ACC112 (cell line): ENCODE data around the gene POC5.

ENCODE experiments used
- H2AFZ ChIP-seq: fragments of 200-600 bp; sonication (generic); one replicate; pipeline ENCODE4 v1.6.0; 2017; ENCODE audit warnings: antibody characterized with exemption, low read length; ENCODE audit not compliant: unreplicated experiment
- H3K27ac ChIP-seq: fragments of 200-600 bp; sonication (generic); 2 replicates; pipeline ENCODE4 v1.5.1; 2014; ENCODE audit warnings: low read depth, mild to moderate bottlenecking, antibody characterized with exemption, low read length, moderate library complexity
- H3K27me3 ChIP-seq: fragments of 200-600 bp; sonication (generic); 2 replicates; pipeline ENCODE4 v1.6.1; 2014; ENCODE audit warnings: mild to moderate bottlenecking, antibody characterized with exemption, low read length, moderate library complexity, mixed read lengths; ENCODE audit not compliant: insufficient read depth
- H3K36me3 ChIP-seq: fragments of 200-600 bp; sonication (generic); 2 replicates; pipeline ENCODE4 v1.6.1; 2016; ENCODE audit warnings: mild to moderate bottlenecking, antibody characterized with exemption, low read length, moderate library complexity, mixed read lengths; ENCODE audit not compliant: insufficient read depth
- H3K4me1 ChIP-seq: fragments of 200-600 bp; sonication (generic); one replicate; pipeline ENCODE4 v1.6.1; 2016; ENCODE audit warnings: low read length, mixed read lengths; ENCODE audit not compliant: insufficient read depth, unreplicated experiment, control insufficient read depth
- H3K4me3 ChIP-seq: fragments of 200-600 bp; sonication (generic); 2 replicates; pipeline ENCODE4 v1.5.1; 2014; ENCODE audit warnings: mild to moderate bottlenecking, low read depth, low read length
- H3K79me2 ChIP-seq: fragments of 200-600 bp; sonication (generic); one replicate; pipeline ENCODE4 v1.6.0; 2016; ENCODE audit warnings: low read length; ENCODE audit not compliant: control insufficient read depth, unreplicated experiment, insufficient read depth

Gene POC5

GRCh38 chr5:75662061-75662460 is 55.2 kb downstream of the POC5 start:
- H3K27ac ChIP-seq, result no peak overlapping the region
- H3K36me3 ChIP-seq, result no peaks in the 10 kb centered on the region
- H3K4me3 ChIP-seq, result no peak overlapping the region
- no peaks in the 10 kb centered on the region for H3K4me1 ChIP-seq
- H3K27me3 ChIP-seq, result no peaks in the 10 kb centered on the region
- no peaks in the 10 kb centered on the region for H3K79me2 ChIP-seq
- H2AFZ ChIP-seq, result no peak overlapping the region

GRCh38 chr5:75660678-75661465 is 56.4 kb downstream of the POC5 start:
- Histone ChIP-seq H3K27ac (no peak overlapping the region), H3K4me3 (no peak overlapping the region), H3K79me2 (no peaks in the 10 kb centered on the region), H2AFZ (no peak overlapping the region), H3K36me3 (no peaks in the 10 kb centered on the region), H3K27me3 (no peaks in the 10 kb centered on the region), H3K4me1 (peaks cover 3% of the 10 kb centered on the region)

- H3K4me1 ChIP-seq, result peaks cover 3% of the 10 kb centered on the region
- no peak overlapping the region for H2AFZ ChIP-seq
- no peak overlapping the region for H3K27ac ChIP-seq
- no peaks in the 10 kb centered on the region for H3K79me2 ChIP-seq
- no peaks in the 10 kb centered on the region for H3K36me3 ChIP-seq
- H3K27me3 ChIP-seq, result no peaks in the 10 kb centered on the region
- H3K4me3 ChIP-seq, result no peak overlapping the region
These were observed 57.3 kb downstream of the POC5 start for GRCh38 chr5:75659791-75660450.

GRCh38 chr5:75656311-75657003 is 60.8 kb downstream of the POC5 start:
- peak overlapping the region; percentile 77 for H3K4me3 ChIP-seq

GRCh38 chr5:75654693-75655295 is 62.4 kb downstream of the POC5 start:
- Histone ChIP-seq H3K27me3 (no peaks in the 10 kb centered on the region), H3K4me1 (peaks cover 3% of the 10 kb centered on the region), H3K4me3 (no peak overlapping the region), H2AFZ (no peak overlapping the region), H3K36me3 (no peaks in the 10 kb centered on the region), H3K27ac (no peak overlapping the region), H3K79me2 (no peaks in the 10 kb centered on the region)

More at GRCh38 chr5:75656311-75657003, 60.8 kb downstream of the POC5 start:
- H3K79me2 ChIP-seq, result no peaks in the 10 kb centered on the region
- H3K36me3 ChIP-seq, result no peaks in the 10 kb centered on the region
- peak overlapping the region; percentile 24 for H3K27ac ChIP-seq
- peaks cover 3% of the 10 kb centered on the region for H3K4me1 ChIP-seq
- H2AFZ ChIP-seq, result peak overlapping the region; percentile 91
- no peaks in the 10 kb centered on the region for H3K27me3 ChIP-seq

GRCh38 chr5:75653521-75653920 is 63.7 kb downstream of the POC5 start:
- Histone ChIP-seq H3K36me3 (no peaks in the 10 kb centered on the region), H3K4me1 (peaks cover 3% of the 10 kb centered on the region), H3K27ac (no peak overlapping the region), H2AFZ (no peak overlapping the region), H3K79me2 (no peaks in the 10 kb centered on the region), H3K27me3 (no peaks in the 10 kb centered on the region), H3K4me3 (no peak overlapping the region)

- no peaks in the 10 kb centered on the region for H3K27me3 ChIP-seq
- H3K36me3 ChIP-seq, result no peaks in the 10 kb centered on the region
- no peak overlapping the region for H2AFZ ChIP-seq
- H3K79me2 ChIP-seq, result no peaks in the 10 kb centered on the region
- no peak overlapping the region for H3K4me3 ChIP-seq
- H3K4me1 ChIP-seq, result peaks cover 3% of the 10 kb centered on the region
- no peak overlapping the region for H3K27ac ChIP-seq
These were observed 65.5 kb downstream of the POC5 start for GRCh38 chr5:75651575-75652238.

GRCh38 chr5:75648712-75649111 is 68.5 kb downstream of the POC5 start:
- H3K79me2 ChIP-seq, result no peaks in the 10 kb centered on the region
- no peaks in the 10 kb centered on the region for H3K4me1 ChIP-seq
- no peak overlapping the region for H3K4me3 ChIP-seq
- no peaks in the 10 kb centered on the region for H3K36me3 ChIP-seq
- no peak overlapping the region for H2AFZ ChIP-seq
- no peaks in the 10 kb centered on the region for H3K27me3 ChIP-seq
- H3K27ac ChIP-seq, result no peak overlapping the region

- no peak overlapping the region for H3K4me3 ChIP-seq
- H3K27me3 ChIP-seq, result no peaks in the 10 kb centered on the region
- no peaks in the 10 kb centered on the region; the same call in 1 of the 2 replicates for H3K36me3 ChIP-seq
- H3K27ac ChIP-seq, result peak overlapping the region; percentile 77
- H3K4me1 ChIP-seq, result peaks cover 16% of the 10 kb centered on the region
- H3K79me2 ChIP-seq, result no peaks in the 10 kb centered on the region
- no peak overlapping the region for H2AFZ ChIP-seq
These were observed 76.4 kb downstream of the POC5 start for GRCh38 chr5:75640826-75641225.

GRCh38 chr5:75640395-75640794 is 76.8 kb downstream of the POC5 start:
- Histone ChIP-seq H3K36me3 (no peaks in the 10 kb centered on the region; the same call in 1 of the 2 replicates), H2AFZ (no peak overlapping the region), H3K4me3 (no peak overlapping the region), H3K27ac (peak overlapping the region; percentile 77), H3K27me3 (no peaks in the 10 kb centered on the region), H3K79me2 (no peaks in the 10 kb centered on the region), H3K4me1 (peaks cover 16% of the 10 kb centered on the region)
